Body of pancreas (tissue), 4 donors: ENCODE data around the gene RAB15.

ENCODE experiments used
- CTCF ChIP-seq, 7 experiments: fragments of 450-650 bp in 4 of 7; fragments of 200-600 bp in 3 of 7; sonication (generic) in 3 of 7; IDR thresholded peaks; one replicate each; pipeline ENCODE4 v1.5.1; 2016 to 2019; ENCODE audit warnings: antibody characterized with exemption in 7 of 7
- POLR2A ChIP-seq, 3 donors: fragments of 450-650 bp; IDR thresholded peaks; one replicate each; pipeline ENCODE4 v1.6.1; 2016; ENCODE audit warnings: antibody characterized with exemption in 3 of 3, mild to moderate bottlenecking in 2 of 3

GRCh38 chr14:64939817-64940190 is 32.3 kb downstream of the RAB15 start:
- no peak for TF ChIP-seq CTCF (IDR thresholded peaks at IDR 0.05)
- TF ChIP-seq POLR2A (IDR thresholded peaks at IDR 0.05) = no peak
